ENCODE measurements around the gene PCDHA1. TPM values are rescaled to one million over a fixed set of nuclear protein-coding genes. Genes with fewer than 3 reads are reported as not detected.

PCDHA1 gene
- total and polyA plus RNA-seq, 2 experiments from 2014 or later = 0.81 to 1.6 TPM

DNA sequence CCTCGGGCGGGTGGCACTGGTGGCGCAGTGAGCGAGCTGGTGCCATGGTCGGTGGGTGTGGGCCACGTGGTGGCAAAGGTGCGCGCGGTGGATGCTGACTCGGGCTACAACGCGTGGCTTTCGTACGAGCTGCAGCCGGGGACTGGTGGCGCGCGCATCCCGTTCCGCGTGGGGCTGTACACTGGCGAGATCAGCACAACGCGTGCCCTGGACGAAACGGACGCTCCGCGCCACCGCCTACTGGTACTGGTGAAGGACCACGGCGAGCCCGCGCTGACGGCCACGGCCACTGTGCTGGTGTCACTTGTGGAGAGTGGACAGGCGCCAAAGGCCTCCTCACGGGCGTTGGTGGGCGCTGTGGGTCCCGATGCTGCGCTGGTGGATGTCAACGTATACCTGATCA is 22.9 kb downstream of the PCDHA1 start (continued):
- TF ChIP-seq, protein P1, sequence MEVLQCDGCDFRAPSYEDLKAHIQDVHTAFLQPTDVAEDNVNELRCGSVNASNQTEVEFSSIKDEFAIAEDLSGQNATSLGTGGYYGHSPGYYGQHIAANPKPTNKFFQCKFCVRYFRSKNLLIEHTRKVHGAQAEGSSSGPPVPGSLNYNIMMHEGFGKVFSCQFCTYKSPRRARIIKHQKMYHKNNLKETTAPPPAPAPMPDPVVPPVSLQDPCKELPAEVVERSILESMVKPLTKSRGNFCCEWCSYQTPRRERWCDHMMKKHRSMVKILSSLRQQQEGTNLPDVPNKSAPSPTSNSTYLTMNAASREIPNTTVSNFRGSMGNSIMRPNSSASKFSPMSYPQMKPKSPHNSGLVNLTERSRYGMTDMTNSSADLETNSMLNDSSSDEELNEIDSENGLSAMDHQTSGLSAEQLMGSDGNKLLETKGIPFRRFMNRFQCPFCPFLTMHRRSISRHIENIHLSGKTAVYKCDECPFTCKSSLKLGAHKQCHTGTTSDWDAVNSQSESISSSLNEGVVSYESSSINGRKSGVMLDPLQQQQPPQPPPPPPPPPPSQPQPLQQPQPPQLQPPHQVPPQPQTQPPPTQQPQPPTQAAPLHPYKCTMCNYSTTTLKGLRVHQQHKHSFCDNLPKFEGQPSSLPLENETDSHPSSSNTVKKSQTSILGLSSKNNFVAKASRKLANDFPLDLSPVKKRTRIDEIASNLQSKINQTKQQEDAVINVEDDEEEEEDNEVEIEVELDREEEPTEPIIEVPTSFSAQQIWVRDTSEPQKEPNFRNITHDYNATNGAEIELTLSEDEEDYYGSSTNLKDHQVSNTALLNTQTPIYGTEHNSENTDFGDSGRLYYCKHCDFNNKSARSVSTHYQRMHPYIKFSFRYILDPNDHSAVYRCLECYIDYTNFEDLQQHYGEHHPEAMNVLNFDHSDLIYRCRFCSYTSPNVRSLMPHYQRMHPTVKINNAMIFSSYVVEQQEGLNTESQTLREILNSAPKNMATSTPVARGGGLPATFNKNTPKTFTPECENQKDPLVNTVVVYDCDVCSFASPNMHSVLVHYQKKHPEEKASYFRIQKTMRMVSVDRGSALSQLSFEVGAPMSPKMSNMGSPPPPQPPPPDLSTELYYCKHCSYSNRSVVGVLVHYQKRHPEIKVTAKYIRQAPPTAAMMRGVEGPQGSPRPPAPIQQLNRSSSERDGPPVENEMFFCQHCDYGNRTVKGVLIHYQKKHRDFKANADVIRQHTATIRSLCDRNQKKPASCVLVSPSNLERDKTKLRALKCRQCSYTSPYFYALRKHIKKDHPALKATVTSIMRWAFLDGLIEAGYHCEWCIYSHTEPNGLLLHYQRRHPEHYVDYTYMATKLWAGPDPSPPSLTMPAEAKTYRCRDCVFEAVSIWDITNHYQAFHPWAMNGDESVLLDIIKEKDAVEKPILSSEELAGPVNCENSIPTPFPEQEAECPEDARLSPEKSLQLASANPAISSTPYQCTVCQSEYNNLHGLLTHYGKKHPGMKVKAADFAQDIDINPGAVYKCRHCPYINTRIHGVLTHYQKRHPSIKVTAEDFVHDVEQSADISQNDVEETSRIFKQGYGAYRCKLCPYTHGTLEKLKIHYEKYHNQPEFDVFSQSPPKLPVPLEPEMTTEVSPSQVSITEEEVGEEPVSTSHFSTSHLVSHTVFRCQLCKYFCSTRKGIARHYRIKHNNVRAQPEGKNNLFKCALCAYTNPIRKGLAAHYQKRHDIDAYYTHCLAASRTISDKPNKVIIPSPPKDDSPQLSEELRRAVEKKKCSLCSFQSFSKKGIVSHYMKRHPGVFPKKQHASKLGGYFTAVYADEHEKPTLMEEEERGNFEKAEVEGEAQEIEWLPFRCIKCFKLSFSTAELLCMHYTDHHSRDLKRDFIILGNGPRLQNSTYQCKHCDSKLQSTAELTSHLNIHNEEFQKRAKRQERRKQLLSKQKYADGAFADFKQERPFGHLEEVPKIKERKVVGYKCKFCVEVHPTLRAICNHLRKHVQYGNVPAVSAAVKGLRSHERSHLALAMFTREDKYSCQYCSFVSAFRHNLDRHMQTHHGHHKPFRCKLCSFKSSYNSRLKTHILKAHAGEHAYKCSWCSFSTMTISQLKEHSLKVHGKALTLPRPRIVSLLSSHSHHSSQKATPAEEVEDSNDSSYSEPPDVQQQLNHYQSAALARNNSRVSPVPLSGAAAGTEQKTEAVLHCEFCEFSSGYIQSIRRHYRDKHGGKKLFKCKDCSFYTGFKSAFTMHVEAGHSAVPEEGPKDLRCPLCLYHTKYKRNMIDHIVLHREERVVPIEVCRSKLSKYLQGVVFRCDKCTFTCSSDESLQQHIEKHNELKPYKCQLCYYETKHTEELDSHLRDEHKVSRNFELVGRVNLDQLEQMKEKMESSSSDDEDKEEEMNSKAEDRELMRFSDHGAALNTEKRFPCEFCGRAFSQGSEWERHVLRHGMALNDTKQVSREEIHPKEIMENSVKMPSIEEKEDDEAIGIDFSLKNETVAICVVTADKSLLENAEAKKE (CRISPR knock-in tag; IDR thresholded peaks at IDR 0.05) = no peak
- TF ChIP-seq ZNF114 (CRISPR knock-in tag; IDR thresholded peaks at IDR 0.05) (no peak), POLR2AphosphoS5 (IDR thresholded peaks at IDR 0.05; ENCODE audit: low read depth) (no peak)
- TF ChIP-seq, protein P2, sequence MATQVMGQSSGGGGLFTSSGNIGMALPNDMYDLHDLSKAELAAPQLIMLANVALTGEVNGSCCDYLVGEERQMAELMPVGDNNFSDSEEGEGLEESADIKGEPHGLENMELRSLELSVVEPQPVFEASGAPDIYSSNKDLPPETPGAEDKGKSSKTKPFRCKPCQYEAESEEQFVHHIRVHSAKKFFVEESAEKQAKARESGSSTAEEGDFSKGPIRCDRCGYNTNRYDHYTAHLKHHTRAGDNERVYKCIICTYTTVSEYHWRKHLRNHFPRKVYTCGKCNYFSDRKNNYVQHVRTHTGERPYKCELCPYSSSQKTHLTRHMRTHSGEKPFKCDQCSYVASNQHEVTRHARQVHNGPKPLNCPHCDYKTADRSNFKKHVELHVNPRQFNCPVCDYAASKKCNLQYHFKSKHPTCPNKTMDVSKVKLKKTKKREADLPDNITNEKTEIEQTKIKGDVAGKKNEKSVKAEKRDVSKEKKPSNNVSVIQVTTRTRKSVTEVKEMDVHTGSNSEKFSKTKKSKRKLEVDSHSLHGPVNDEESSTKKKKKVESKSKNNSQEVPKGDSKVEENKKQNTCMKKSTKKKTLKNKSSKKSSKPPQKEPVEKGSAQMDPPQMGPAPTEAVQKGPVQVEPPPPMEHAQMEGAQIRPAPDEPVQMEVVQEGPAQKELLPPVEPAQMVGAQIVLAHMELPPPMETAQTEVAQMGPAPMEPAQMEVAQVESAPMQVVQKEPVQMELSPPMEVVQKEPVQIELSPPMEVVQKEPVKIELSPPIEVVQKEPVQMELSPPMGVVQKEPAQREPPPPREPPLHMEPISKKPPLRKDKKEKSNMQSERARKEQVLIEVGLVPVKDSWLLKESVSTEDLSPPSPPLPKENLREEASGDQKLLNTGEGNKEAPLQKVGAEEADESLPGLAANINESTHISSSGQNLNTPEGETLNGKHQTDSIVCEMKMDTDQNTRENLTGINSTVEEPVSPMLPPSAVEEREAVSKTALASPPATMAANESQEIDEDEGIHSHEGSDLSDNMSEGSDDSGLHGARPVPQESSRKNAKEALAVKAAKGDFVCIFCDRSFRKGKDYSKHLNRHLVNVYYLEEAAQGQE (IDR thresholded peaks at IDR 0.05; ENCODE audit: unreplicated experiment) = no peak
